GM19372 (cell line): ENCODE data around the gene IMMP2L.
A peak's percentile ranks its signal among the peaks of the same experiment; 100 is the strongest.

Experiments
- ATAC-seq: cut with Tn5 transposase; IDR thresholded peaks from one replicate; pipeline ENCODE4 v1.9.1; 2021; ENCODE audit warnings: mild to moderate bottlenecking, low read depth, moderate library complexity; ENCODE audit not compliant: unreplicated experiment

IMMP2L gene

GRCh38 chr7:111137296-111138192 lies 424.7 kb downstream of the IMMP2L start:
- ATAC-seq, result peak; percentile 69

GRCh38 chr7:111132833-111133232 lies 429.5 kb downstream of the IMMP2L start:
- no peak for ATAC-seq

GRCh38 chr7:111129435-111129834 lies 432.9 kb downstream of the IMMP2L start:
- ATAC-seq, result no peak

- no peak for ATAC-seq
Measured at GRCh38 chr7:111126987-111127386, 435.3 kb downstream of the IMMP2L start.

- ATAC-seq, result no peak
Measured at GRCh38 chr7:111115966-111116365, 446.3 kb downstream of the IMMP2L start.

GRCh38 chr7:111113263-111114017 lies 448.9 kb downstream of the IMMP2L start:
- no peak for ATAC-seq

- no peak for ATAC-seq
Measured at GRCh38 chr7:111112439-111112838, 449.9 kb downstream of the IMMP2L start.

- ATAC-seq, result no peak
Measured at GRCh38 chr7:111108496-111108895, 453.8 kb downstream of the IMMP2L start.

GRCh38 chr7:111108000-111108399 lies 454.3 kb downstream of the IMMP2L start:
- ATAC-seq, result no peak

- no peak for ATAC-seq
Measured at GRCh38 chr7:111107579-111107978, 454.7 kb downstream of the IMMP2L start.

GRCh38 chr7:111105269-111105668 lies 457.0 kb downstream of the IMMP2L start:
- no peak for ATAC-seq

GRCh38 chr7:111104710-111105109 lies 457.6 kb downstream of the IMMP2L start:
- peak; percentile 43 for ATAC-seq

- peak; percentile 47 for ATAC-seq
Measured at GRCh38 chr7:111103678-111104274, 458.5 kb downstream of the IMMP2L start.

GRCh38 chr7:111103136-111103535 lies 459.2 kb downstream of the IMMP2L start:
- ATAC-seq, result no peak

GRCh38 chr7:111101856-111102646 lies 460.2 kb downstream of the IMMP2L start:
- ATAC-seq, result no peak

- ATAC-seq, result no peak
Measured at GRCh38 chr7:111098926-111099250, 463.4 kb downstream of the IMMP2L start.

GRCh38 chr7:111098011-111098925 lies 464.0 kb downstream of the IMMP2L start:
- peak; percentile 75 for ATAC-seq

GRCh38 chr7:111096997-111097396 lies 465.3 kb downstream of the IMMP2L start:
- no peak for ATAC-seq

- no peak for ATAC-seq
Measured at GRCh38 chr7:111094419-111094818, 467.9 kb downstream of the IMMP2L start.
